H1 (cell line): ENCODE measurements around the gene ADNP. TPM values are rescaled to one million over a fixed set of nuclear protein-coding genes. Genes with fewer than 3 reads are reported as not detected.

Experiments
- CTCF ChIA-PET: fragments of 300-600 bp; sonication (Branson Sonifier 250); formaldehyde crosslinking; loops from one replicate; lab custom pipeline; 2021; ENCODE audit not compliant: partially characterized antibody; lab: Charles Lee
- POLR2A ChIA-PET: fragments of 300-600 bp; sonication (Branson Sonifier 250); formaldehyde crosslinking; loops from one replicate; lab custom pipeline; 2021; ENCODE audit warnings: inconsistent platforms; ENCODE audit not compliant: partially characterized antibody; lab: Charles Lee
- DNase-seq, 2 experiments: peaks; one replicate each; pipeline versions ENCODE4 v3.0.0 to v3.0.0-alpha.2; 2010 to 2022; ENCODE audit warnings: low spot score in 2 of 2, low read depth in 1 of 2, mixed read lengths in 1 of 2
- FAIRE-seq: peaks from 2 replicates; lab custom pipeline; 2011; peaks lifted over from hg19 to GRCh38; lab: Jason Lieb, UNC
- H2AFZ ChIP-seq: 2 replicates; pipeline ENCODE4 v1.8.1; 2012; ENCODE audit warnings: low read length, inconsistent platforms
- H2AK5ac ChIP-seq: 2 replicates; pipeline ENCODE4 v1.6.1; 2013; ENCODE audit warnings: low read depth, low read length
- H2BK120ac ChIP-seq: replicated peaks from 2 replicates; pipeline ENCODE3; 2013; ENCODE audit warnings: low read depth, low read length, inconsistent platforms
- H2BK12ac ChIP-seq: 2 replicates; pipeline ENCODE4 v1.6.1; 2013; ENCODE audit warnings: low read depth, low read length
- H2BK15ac ChIP-seq: 2 replicates; pipeline ENCODE4 v1.6.1; 2013; ENCODE audit warnings: low read length
- H2BK20ac ChIP-seq: 2 replicates; pipeline ENCODE4 v1.6.1; 2013; ENCODE audit warnings: low read length
- H2BK5ac ChIP-seq: 2 replicates; pipeline ENCODE4 v1.6.1; 2013; ENCODE audit warnings: low read depth, low read length
- H3K14ac ChIP-seq: 2 replicates; pipeline ENCODE4 v1.6.1; 2013; ENCODE audit warnings: inconsistent platforms; ENCODE audit not compliant: insufficient read length
- H3K18ac ChIP-seq: 2 replicates; pipeline ENCODE4 v1.6.1; 2013; ENCODE audit warnings: low read length; ENCODE audit errors: extremely low read depth
- H3K23ac ChIP-seq: 2 replicates; pipeline ENCODE4 v1.6.1; 2013; ENCODE audit warnings: inconsistent platforms; ENCODE audit not compliant: insufficient read length
- H3K23me2 ChIP-seq: 2 replicates; pipeline ENCODE4 v1.6.1; 2013; ENCODE audit warnings: low read depth, low read length
- H3K27ac ChIP-seq: 2 replicates; pipeline ENCODE4 v1.6.1; 2011; ENCODE audit warnings: low read depth, low read length, inconsistent platforms
- H3K27me3 ChIP-seq, 4 experiments: replicated peaks in 1 of 4; 1 replicate in 1 of 4; 2 replicates in 3 of 4; pipeline versions ENCODE4 v1.6.1 to v1.8.1; 2011 to 2013; ENCODE audit warnings: low read length in 3 of 4, mild to moderate bottlenecking in 3 of 4, inconsistent platforms in 2 of 4, mixed read lengths in 2 of 4, moderate library complexity in 1 of 4; ENCODE audit not compliant: control insufficient read depth in 3 of 4, insufficient read depth in 3 of 4; ENCODE audit errors: extremely low read depth in 1 of 4
- H3K36me3 ChIP-seq, 4 experiments: 2 replicates each; pipeline versions ENCODE4 v1.6.1 to v1.8.1; 2011 to 2013; ENCODE audit warnings: mild to moderate bottlenecking in 4 of 4, low read length in 3 of 4, moderate library complexity in 2 of 4, control low read depth in 1 of 4, inconsistent platforms in 1 of 4; ENCODE audit not compliant: insufficient read depth in 4 of 4, control insufficient read depth in 2 of 4
- H3K4ac ChIP-seq: replicated peaks from 2 replicates; pipeline ENCODE3; 2013; ENCODE audit warnings: low read length, low read depth, mixed read lengths, inconsistent platforms; ENCODE audit not compliant: insufficient read length
- H3K4me1 ChIP-seq, 4 experiments: replicated peaks in 1 of 4; 1 replicate in 1 of 4; 2 replicates in 3 of 4; pipeline versions ENCODE4 v1.6.1 to v1.8.1; 2011 to 2013; ENCODE audit warnings: low read length in 3 of 4, inconsistent platforms in 2 of 4, mixed read lengths in 1 of 4; ENCODE audit not compliant: insufficient read depth in 4 of 4, control insufficient read depth in 3 of 4
- H3K4me2 ChIP-seq, 2 experiments: 2 replicates each; pipeline versions ENCODE4 v1.6.1 to v1.8.1; 2011 to 2013; ENCODE audit warnings: low read depth in 2 of 2, low read length in 2 of 2, control low read depth in 1 of 2, inconsistent platforms in 1 of 2, mild to moderate bottlenecking in 1 of 2; ENCODE audit not compliant: insufficient read depth in 1 of 2
- H3K4me3 ChIP-seq, 4 experiments: fragments of 200-600, 300-600 bp in 1 of 4; sonication (generic), shearing (Covaris generic), sonication (Bioruptor Twin) in 1 of 4; 2 replicates each; pipeline versions ENCODE4 v1.5.1 to v1.8.1; 2011 to 2016; ENCODE audit warnings: low read length in 4 of 4, low read depth in 3 of 4, control low read depth in 2 of 4, inconsistent platforms in 2 of 4, mild to moderate bottlenecking in 2 of 4, mixed read lengths in 1 of 4, moderate library complexity in 1 of 4; ENCODE audit not compliant: insufficient read depth in 2 of 4; ENCODE audit errors: extremely low read depth in 1 of 4
- H3K56ac ChIP-seq: replicated peaks from 2 replicates; pipeline ENCODE3; 2013; ENCODE audit warnings: low read depth, mild to moderate bottlenecking, mixed read lengths, low read length, inconsistent platforms; ENCODE audit not compliant: insufficient read length
- H3K79me1 ChIP-seq: 2 replicates; pipeline ENCODE4 v1.6.1; 2013; ENCODE audit warnings: low read depth, low read length, control low read depth
- H3K79me2 ChIP-seq, 2 experiments: 2 replicates each; pipeline versions ENCODE4 v1.6.1 to v1.8.1; 2012 to 2013; ENCODE audit warnings: low read length in 2 of 2, mild to moderate bottlenecking in 2 of 2, inconsistent platforms in 1 of 2; ENCODE audit not compliant: insufficient read depth in 2 of 2, control insufficient read depth in 1 of 2
- H3K9ac ChIP-seq, 4 experiments: replicated peaks in 1 of 4; 1 replicate in 1 of 4; 2 replicates in 3 of 4; pipeline versions ENCODE4 v1.6.1 to v1.8.1; 2011 to 2013; ENCODE audit warnings: low read depth in 3 of 4, low read length in 3 of 4, control low read depth in 2 of 4, mild to moderate bottlenecking in 2 of 4, moderate library complexity in 2 of 4, inconsistent platforms in 1 of 4; ENCODE audit errors: extremely low read depth in 1 of 4
- H3K9me3 ChIP-seq, 2 experiments: 2 replicates each; pipeline versions ENCODE4 v1.6.1 to v1.8.1; 2012 to 2013; ENCODE audit warnings: mild to moderate bottlenecking in 2 of 2, moderate library complexity in 2 of 2, control low read depth in 1 of 2, inconsistent platforms in 1 of 2, low read depth in 1 of 2, low read length in 1 of 2, mixed read lengths in 1 of 2; ENCODE audit not compliant: insufficient read depth in 2 of 2
- H4K20me1 ChIP-seq, 2 experiments: replicated peaks in 1 of 2; 2 replicates each; pipeline versions ENCODE3 to v1.8.1; 2011 to 2013; ENCODE audit warnings: inconsistent platforms in 2 of 2, low read length in 2 of 2, mild to moderate bottlenecking in 1 of 2; ENCODE audit not compliant: insufficient read depth in 2 of 2, control insufficient read depth in 1 of 2
- H4K5ac ChIP-seq: 2 replicates; pipeline ENCODE4 v1.6.1; 2013; ENCODE audit warnings: low read length, low read depth, mixed read lengths, inconsistent platforms; ENCODE audit not compliant: insufficient read length
- H4K8ac ChIP-seq: 2 replicates; pipeline ENCODE4 v1.8.0; 2013; ENCODE audit warnings: mild to moderate bottlenecking, moderate library complexity, low read length, inconsistent platforms; ENCODE audit not compliant: insufficient read depth; ENCODE audit errors: extremely low read depth
- H4K91ac ChIP-seq: replicated peaks from 2 replicates; pipeline ENCODE3; 2013; ENCODE audit warnings: low read length, mixed read lengths, inconsistent platforms; ENCODE audit not compliant: insufficient read length
- KDM1A ChIP-seq: fragments of 200-600, 300-600 bp; sonication (generic); IDR thresholded peaks from 2 replicates; pipeline ENCODE4 v1.7.1; 2016; ENCODE audit warnings: mild to moderate bottlenecking, low read length, borderline replicate concordance
- RAD21 ChIP-seq, 2 experiments: IDR thresholded peaks in 1 of 2; conservative IDR thresholded peaks in 1 of 2; 2 replicates each; pipeline ENCODE4 v1.6.1; 2011; ENCODE audit warnings: low read depth in 2 of 2, low read length in 2 of 2, improper control_type of control experiment in 1 of 2, inconsistent platforms in 1 of 2, mild to moderate bottlenecking in 1 of 2, moderate library complexity in 1 of 2
- SP4 ChIP-seq: IDR thresholded peaks from 2 replicates; pipeline ENCODE4 v1.6.1; 2012; ENCODE audit warnings: low read length, inconsistent platforms
- TEAD4 ChIP-seq: IDR thresholded peaks from 2 replicates; pipeline ENCODE4 v1.6.1; 2012; ENCODE audit warnings: low read depth, low read length, inconsistent platforms, mixed read lengths
- WGBS, 2 experiments: shearing (Covaris generic) in 1 of 2; methylation state at CpG; one replicate each; pipeline versions ENCODE4 v1.1.6 to v1.1.7; 2013 to 2015; ENCODE audit warnings: low lambda C conversion rate in 2 of 2, mixed read lengths in 2 of 2, inconsistent platforms in 1 of 2, low coverage in 1 of 2, missing lambda C conversion rate in 1 of 2; ENCODE audit not compliant: insufficient replicate concordance in 2 of 2, insufficient coverage in 1 of 2, insufficient read length in 1 of 2; ENCODE audit errors: extremely low coverage in 1 of 2, missing lambda C conversion rate in 1 of 2; 5-methylcytosine and 5-hydroxymethylcytosine counted together
- polyA plus RNA-seq, 7 experiments: library from polyadenylated mRNA; depleted of rRNA in 3 of 7; stranded (reverse) in 5 of 7; unstranded in 2 of 7; fragments of >200 nt in 5 of 7; fragments of 200-250 nt in 2 of 7; gene quantifications; 1 replicate in 5 of 7; 2 replicates in 1 of 7; 4 replicates in 1 of 7; pipeline versions ENCODE4 v1.2.1 to v1.2.3, GENCODE V29; 2011 to 2013; ENCODE audit warnings: missing spikeins in 2 of 7, mixed read lengths in 2 of 7
- total RNA-seq: library from RNA; stranded (reverse); fragmentation: NEBNext Ultra II Directional; extraction: Animal tissue kit (Norgen Biotek cat#: 25700); gene quantifications from 2 replicates; pipeline ENCODE4 v1.2.1, GENCODE V29; 2021

ADNP gene
- total and polyA plus RNA-seq, 2 of the 8 experiments (the other 6 are each of a cell fraction or from before 2014, with no cell fraction given), result 31.6 to 123 TPM

- no peak for DNase-seq
- Histone ChIP-seq H4K8ac (no peak overlapping the region), H2AFZ (no peak overlapping the region), H3K56ac (no peak overlapping the region), H4K91ac (no peak overlapping the region), H3K9ac (no peak overlapping the region), H3K23me2 (no peaks in the 10 kb centered on the region; the same call in 1 of the 2 replicates), H2BK120ac (no peak overlapping the region), H2BK5ac (no peak overlapping the region), H3K14ac (no peak overlapping the region), H3K79me1 (peaks cover 3% of the 10 kb centered on the region; the same call in 1 of the 2 replicates), H3K4me3 (no peak overlapping the region), H3K9me3 (no peaks in the 10 kb centered on the region), H4K20me1 (peaks cover 0 to 2% of the 10 kb centered on the region in 2 experiments), H3K4me2 (no peak overlapping the region), H3K79me2 (no peaks in the 10 kb centered on the region), H3K23ac (no peak overlapping the region), H3K36me3 (no peaks in the 10 kb centered on the region), H2BK20ac (no peak overlapping the region), H2BK15ac (no peak overlapping the region), H3K4ac (no peak overlapping the region), H4K5ac (no peak overlapping the region), H3K18ac (no peak overlapping the region), H2BK12ac (no peak overlapping the region), H3K27ac (no peak overlapping the region)
- ChIA-PET CTCF (interaction anchor here (1.4 to 2.5 kb wide), 5 partner anchors 8 to 63 kb away, joined by 4 to 7 read pairs (median 4); partner anchors contain the start of gene BCAS4), POLR2A (no interaction called here)
- WGBS, 2 experiments, result 90% methylated on average over 7 of the region's 7 CpGs; no CpG with 5 or more reads in 1 of the 2 experiments
- TF ChIP-seq SP4 (no peak), KDM1A (0 out of 2 replicates have a peak, but pooled peaks have one; percentile 24), RAD21 (IDR thresholded peaks at IDR 0.05 in 1 of 2, conservative IDR thresholded peaks at IDR 0.05 in 1 of 2; ENCODE audit: low read depth in 2 of 2, low read length in 2 of 2) (no peak), TEAD4 (no peak)
- TF ChIP-seq, all 59 proteins: peak for 1
- Histone ChIP-seq H3K27me3 (no peaks in the 10 kb centered on the region; a peak in 1 of 7 replicates), H3K4me1 (peaks cover 0 to 10% (median 4%) of the 10 kb centered on the region in 4 experiments; a peak in 4 of 7 replicates), H2AK5ac (no peak overlapping the region)
- no peak for FAIRE-seq
Measured at GRCh38 chr20:50857348-50857747, 73.9 kb downstream of the ADNP start.
